Calu3 (cell line): Measurements from ENCODE around the gene AP2A1. TPM values are rescaled to one million over a fixed set of nuclear protein-coding genes. Genes with fewer than 3 reads are reported as not detected.

ENCODE experiments used
- BruUV-seq: library from RNA; stranded (reverse); fragments of 400-500 nt; replicated peaks from 2 replicates; lab custom pipeline; 2021; lab: Mats Ljungman, UMichigan
- CTCF ChIA-PET: fragments of 300-600 bp; sonication (Branson Sonifier 250); formaldehyde crosslinking; loops from one replicate; lab custom pipeline; 2022; ENCODE audit warnings: antibody characterized with exemption; lab: Charles Lee
- DNase-seq: peaks from one replicate; pipeline ENCODE4 v3.0.0; 2022
- H3K27ac Mint-ChIP-seq: one replicate; pipeline ENCODE4 v1.8.0; 2022; ENCODE audit warnings: mixed read lengths; ENCODE audit not compliant: unreplicated experiment
- H3K27me3 Mint-ChIP-seq: one replicate; pipeline ENCODE4 v1.8.0; 2022; ENCODE audit warnings: mixed read lengths; ENCODE audit not compliant: unreplicated experiment
- H3K36me3 Mint-ChIP-seq: one replicate; pipeline ENCODE4 v1.8.0; 2022; ENCODE audit warnings: mild to moderate bottlenecking, moderate library complexity, mixed read lengths; ENCODE audit not compliant: insufficient read depth, unreplicated experiment
- H3K4me1 Mint-ChIP-seq: one replicate; pipeline ENCODE4 v1.8.0; 2022; ENCODE audit warnings: mild to moderate bottlenecking, low read depth, mixed read lengths; ENCODE audit not compliant: unreplicated experiment
- H3K4me3 Mint-ChIP-seq: one replicate; pipeline ENCODE4 v1.8.0; 2022; ENCODE audit warnings: mild to moderate bottlenecking, low read depth, moderate library complexity, mixed read lengths; ENCODE audit not compliant: unreplicated experiment
- H3K9me3 Mint-ChIP-seq: one replicate; pipeline ENCODE4 v1.8.0; 2022; ENCODE audit warnings: low read depth, mixed read lengths; ENCODE audit not compliant: unreplicated experiment
- intact Hi-C: fragments of 100-400 bp; cut with micrococcal nuclease; formaldehyde crosslinking; loops from one replicate; pipeline ENCODE4 v1.10.0; 2022; ENCODE audit not compliant: unreplicated experiment
- total RNA-seq: library from RNA; stranded (reverse); gene quantifications from 2 replicates; pipeline ENCODE4 v1.2.3, GENCODE V29; 2022
- TF ChIP-seq, protein P1 (sequence below): fragments of 200-600 bp; IDR thresholded peaks from one replicate; pipeline ENCODE4 v1.8.0; 2022; ENCODE audit warnings: antibody characterized with exemption; ENCODE audit not compliant: unreplicated experiment

AP2A1 gene
- total RNA-seq, 1 experiment from 2014 or later: 89.0 TPM

DNA sequence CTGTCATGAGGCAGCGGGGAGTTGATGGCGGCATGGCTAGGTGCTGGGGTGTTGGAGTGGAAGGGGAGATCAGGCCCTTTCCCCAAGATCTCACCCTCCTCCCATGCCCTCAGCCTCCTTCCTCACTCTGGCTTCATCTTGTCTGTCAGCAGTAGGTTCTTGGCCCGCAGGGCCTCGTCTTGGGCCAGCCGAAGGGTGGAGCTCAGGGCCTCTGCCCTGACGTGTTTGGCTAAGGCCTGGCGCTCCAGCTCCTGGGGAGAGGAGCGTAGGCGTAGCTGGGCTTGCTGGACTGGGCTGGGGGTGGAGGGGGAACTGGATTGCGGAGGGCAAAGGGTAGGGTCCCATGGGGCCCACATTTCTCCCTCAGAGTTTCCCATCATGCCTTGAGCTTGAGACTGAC is 26.9 kb upstream of the AP2A1 start:
- intact Hi-C loops: no loop called here
- Mint-ChIP-seq H3K9me3 (no peaks in the 10 kb centered on the region), H3K36me3 (no peaks in the 10 kb centered on the region), H3K4me3 (no peak overlapping the region), H3K27me3 (peaks cover 17% of the 10 kb centered on the region), H3K4me1 (no peaks in the 10 kb centered on the region), H3K27ac (no peak overlapping the region)
- DNase-seq: no peak
- no TSS peak for BruUV-seq
- TF ChIP-seq, protein P1, sequence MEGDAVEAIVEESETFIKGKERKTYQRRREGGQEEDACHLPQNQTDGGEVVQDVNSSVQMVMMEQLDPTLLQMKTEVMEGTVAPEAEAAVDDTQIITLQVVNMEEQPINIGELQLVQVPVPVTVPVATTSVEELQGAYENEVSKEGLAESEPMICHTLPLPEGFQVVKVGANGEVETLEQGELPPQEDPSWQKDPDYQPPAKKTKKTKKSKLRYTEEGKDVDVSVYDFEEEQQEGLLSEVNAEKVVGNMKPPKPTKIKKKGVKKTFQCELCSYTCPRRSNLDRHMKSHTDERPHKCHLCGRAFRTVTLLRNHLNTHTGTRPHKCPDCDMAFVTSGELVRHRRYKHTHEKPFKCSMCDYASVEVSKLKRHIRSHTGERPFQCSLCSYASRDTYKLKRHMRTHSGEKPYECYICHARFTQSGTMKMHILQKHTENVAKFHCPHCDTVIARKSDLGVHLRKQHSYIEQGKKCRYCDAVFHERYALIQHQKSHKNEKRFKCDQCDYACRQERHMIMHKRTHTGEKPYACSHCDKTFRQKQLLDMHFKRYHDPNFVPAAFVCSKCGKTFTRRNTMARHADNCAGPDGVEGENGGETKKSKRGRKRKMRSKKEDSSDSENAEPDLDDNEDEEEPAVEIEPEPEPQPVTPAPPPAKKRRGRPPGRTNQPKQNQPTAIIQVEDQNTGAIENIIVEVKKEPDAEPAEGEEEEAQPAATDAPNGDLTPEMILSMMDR: no peak
- CTCF ChIA-PET: interaction anchor here (0.6 to 0.7 kb wide), 2 partner anchors 159 to 361 kb away, joined by 3 to 4 read pairs; partner anchors contain the start of gene NOSIP

DNA sequence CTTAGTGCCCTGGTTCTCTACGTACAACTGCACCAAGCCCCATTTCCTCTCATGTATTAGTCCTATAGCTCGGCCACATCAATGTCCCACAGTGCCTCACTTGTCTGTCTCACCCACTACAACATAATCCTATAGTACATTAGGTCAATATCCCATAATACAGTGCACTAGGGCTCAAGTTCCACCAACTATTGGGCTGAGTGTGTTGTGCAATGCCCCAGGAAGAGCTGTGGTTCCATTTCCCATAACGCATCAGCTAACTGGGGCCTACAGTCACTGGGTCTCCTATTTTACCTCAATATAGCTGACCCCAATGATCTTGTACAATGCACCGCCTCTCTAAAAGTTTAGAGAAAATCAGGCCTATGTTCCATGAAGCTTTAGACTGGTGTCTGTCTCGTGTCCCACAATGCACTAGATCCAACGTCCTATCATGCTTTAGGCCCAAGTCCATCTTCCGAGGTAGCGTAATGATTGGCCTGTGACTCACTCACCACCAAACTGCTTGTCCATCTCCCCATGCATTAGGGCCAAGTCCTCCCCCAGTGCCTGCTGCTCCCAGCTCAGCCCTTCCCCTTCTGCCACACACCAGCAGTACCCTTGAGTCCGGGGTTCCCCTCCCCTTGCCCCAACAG is 25.5 kb upstream of the AP2A1 start:
- no peaks in the 10 kb centered on the region for H3K9me3 Mint-ChIP-seq
- no peaks in the 10 kb centered on the region for H3K36me3 Mint-ChIP-seq
- H3K27me3 Mint-ChIP-seq: peaks cover 3% of the 10 kb centered on the region
- intact Hi-C loops: no loop called here
- no peaks in the 10 kb centered on the region for H3K4me1 Mint-ChIP-seq
- TF ChIP-seq, protein P1: no peak
- H3K27ac Mint-ChIP-seq: no peak overlapping the region
- no peak overlapping the region for H3K4me3 Mint-ChIP-seq
- CTCF ChIA-PET: no interaction called here
- no TSS peak for BruUV-seq
- DNase-seq: no peak

DNA sequence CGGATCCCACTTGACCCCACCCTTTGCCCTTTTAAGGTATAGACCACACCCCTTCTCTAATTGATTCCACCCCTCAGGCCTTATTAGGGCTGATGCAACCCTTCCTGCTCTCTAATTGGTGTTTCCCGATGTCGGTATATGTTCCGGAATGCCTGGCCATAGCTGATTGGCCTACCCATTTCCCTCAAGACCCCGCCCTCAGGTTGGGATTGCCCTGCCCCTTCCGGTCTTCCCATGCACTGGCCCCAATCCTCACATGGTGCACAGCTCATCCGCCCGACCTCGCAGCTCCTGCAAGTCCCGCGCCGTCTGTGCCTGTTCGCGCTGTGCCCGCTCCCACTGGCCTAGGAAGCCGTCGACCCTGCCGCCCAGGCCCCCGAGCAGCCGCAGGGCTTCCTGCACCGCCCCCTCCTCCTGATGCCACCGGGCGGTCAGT is 21.8 kb upstream of the AP2A1 start:
- no peaks in the 10 kb centered on the region for H3K4me1 Mint-ChIP-seq
- intact Hi-C loops: no loop called here
- CTCF ChIA-PET: no interaction called here

DNA sequence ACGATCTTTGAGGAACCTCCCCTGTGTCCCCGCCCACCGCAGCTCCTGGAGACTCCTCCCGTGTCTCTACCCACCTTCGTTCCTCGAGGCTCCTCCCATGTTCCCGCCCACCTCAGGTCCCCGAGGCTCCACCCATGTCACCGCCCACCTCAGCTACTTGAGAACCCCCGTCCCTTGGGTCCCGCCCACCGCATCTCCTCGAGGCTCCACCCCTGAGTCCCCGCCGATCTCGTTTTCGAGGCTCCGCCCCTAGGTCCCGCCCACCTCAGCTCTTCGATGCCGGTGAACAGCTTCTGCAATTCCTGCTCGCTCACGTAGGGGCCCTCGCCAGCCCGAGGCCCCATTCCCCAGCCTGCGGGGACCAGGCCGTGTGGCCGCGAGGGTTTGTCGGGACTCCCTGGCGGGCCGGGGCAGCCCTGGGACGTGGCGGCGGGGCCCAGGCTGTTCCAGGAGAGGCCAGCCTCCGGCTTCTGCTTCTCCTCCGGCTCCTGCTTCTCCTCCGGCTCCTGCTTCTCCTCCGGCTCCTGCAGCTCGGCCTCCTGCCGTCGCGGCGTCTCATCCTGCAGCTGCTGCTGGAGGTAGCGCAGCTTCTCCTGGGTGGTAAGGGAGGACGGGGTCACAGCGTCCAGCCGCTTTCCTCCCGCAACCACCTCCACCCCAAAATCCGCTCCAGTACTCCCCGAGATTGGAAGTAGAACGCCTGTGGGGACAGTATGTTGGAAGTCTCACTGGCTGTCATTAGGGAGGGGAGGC is 20.4 kb upstream of the AP2A1 start:
- no peaks in the 10 kb centered on the region for H3K4me1 Mint-ChIP-seq
- no peak overlapping the region for H3K4me3 Mint-ChIP-seq
- intact Hi-C loops: no loop called here
- no peak overlapping the region for H3K27ac Mint-ChIP-seq
- BruUV-seq: no TSS peak
- no peaks in the 10 kb centered on the region for H3K9me3 Mint-ChIP-seq
- no peaks in the 10 kb centered on the region for H3K36me3 Mint-ChIP-seq
- TF ChIP-seq, protein P1: no peak
- CTCF ChIA-PET: interaction anchor here (0.7 kb wide), 1 partner anchor 47 kb away, joined by 3 read pairs; no protein-coding TSS in a partner anchor
- H3K27me3 Mint-ChIP-seq: no peaks in the 10 kb centered on the region
- no peak for DNase-seq

More for the DNA sequence above, 21.8 kb upstream of the AP2A1 start:
- no peaks in the 10 kb centered on the region for H3K9me3 Mint-ChIP-seq
- H3K27ac Mint-ChIP-seq: no peak overlapping the region
- no peaks in the 10 kb centered on the region for H3K27me3 Mint-ChIP-seq
- no TSS peak for BruUV-seq
- H3K4me3 Mint-ChIP-seq: no peak overlapping the region
- DNase-seq: no peak
- TF ChIP-seq, protein P1: no peak
- H3K36me3 Mint-ChIP-seq: no peaks in the 10 kb centered on the region
